Skeletal muscle cell (primary cell): Measurements from ENCODE around the gene JMJD4.
"Not testable (repeated sequence)": the region's sequence is repeated elsewhere in the genome, so short reads cannot be mapped to it uniquely, and the experiment has no call there.

Experiments
- DNase-seq: peaks from one replicate; pipeline ENCODE4 v3.0.0-alpha.2; 2010; ENCODE audit warnings: low read depth
- H3K4me3 ChIP-seq: 2 replicates; pipeline ENCODE4 v1.5.1; 2011; ENCODE audit warnings: low read depth, mild to moderate bottlenecking, control low read depth, low read length, moderate library complexity

JMJD4 gene

DNA sequence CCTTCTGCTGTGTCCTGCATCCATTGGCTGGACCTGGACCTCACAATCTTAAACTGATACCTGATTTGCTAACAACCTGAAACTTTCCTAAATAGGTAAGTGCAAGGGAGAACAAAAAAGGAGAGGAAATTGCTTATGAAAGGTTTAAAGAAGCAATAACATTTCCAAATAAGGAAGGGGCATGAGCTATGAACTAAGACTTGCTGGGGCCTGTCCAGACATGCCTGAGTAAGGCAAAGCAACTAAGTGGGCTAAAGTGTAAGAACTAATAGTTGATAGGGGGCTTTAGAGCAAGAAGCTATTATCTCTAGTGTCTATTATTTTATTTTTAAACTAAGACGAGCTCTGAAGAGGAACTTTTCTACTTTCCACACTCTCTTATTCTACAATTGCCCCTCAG, 11.6 kb downstream of the JMJD4 start:
- DNase-seq = no peak
- no peak overlapping the region for H3K4me3 ChIP-seq

DNA sequence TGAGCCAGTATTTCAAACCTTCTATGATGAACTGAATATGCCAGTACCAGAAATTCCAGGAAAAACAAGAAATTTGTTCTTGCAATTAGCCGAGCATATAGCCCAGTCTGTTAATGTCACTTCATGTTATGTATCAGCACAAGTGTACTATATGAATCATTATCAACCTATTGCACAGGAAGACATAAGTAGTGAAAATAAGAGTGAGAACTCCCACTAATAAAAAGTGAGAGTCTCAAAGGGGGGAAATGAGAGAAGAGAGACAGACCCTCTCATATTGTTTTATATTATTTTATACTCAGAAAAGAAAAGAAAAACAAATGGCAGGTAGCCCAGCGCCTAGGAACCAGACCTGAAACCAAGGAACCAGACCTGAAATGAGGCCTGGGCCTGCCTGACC, 16.2 kb downstream of the JMJD4 start:
- H3K4me3 ChIP-seq = no peak overlapping the region
- DNase-seq = no peak

- no peak for DNase-seq
- H3K4me3 ChIP-seq = no peak overlapping the region
Measured at GRCh38 chr1:227712648-227713047, 22.5 kb downstream of the JMJD4 start.

- H3K4me3 ChIP-seq = not testable (repeated sequence)
Measured at GRCh38 chr1:227710474-227710873, 24.6 kb downstream of the JMJD4 start.

GRCh38 chr1:227709451-227709850, 25.7 kb downstream of the JMJD4 start:
- H3K4me3 ChIP-seq = no peak overlapping the region
- DNase-seq = no peak

More at GRCh38 chr1:227710474-227710873, 24.6 kb downstream of the JMJD4 start:
- not testable (repeated sequence) for DNase-seq

- no peak for DNase-seq
Measured at GRCh38 chr1:227707846-227708245, 27.3 kb downstream of the JMJD4 start.

DNA sequence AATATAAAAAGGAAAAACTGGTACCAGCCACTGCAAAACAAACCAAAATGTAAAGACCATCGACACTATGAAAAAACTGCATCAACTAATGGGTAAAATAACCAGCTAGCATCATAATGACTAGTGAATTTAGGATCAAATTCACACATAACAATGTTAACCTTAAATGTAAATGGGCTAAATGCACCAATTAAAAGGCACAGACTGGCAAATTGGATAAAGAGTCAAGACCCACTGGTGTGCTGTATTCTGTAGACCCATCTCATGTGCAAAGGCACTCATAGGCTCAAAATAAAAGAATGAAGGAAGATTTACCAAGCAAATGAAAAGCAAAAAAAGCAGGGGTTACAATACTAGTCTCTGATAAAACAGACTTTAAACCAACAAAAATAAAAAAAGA, 33.5 kb downstream of the JMJD4 start:
- H3K4me3 ChIP-seq, DNase-seq: not testable (repeated sequence)

More at GRCh38 chr1:227707846-227708245, 27.3 kb downstream of the JMJD4 start:
- H3K4me3 ChIP-seq = no peak overlapping the region

GRCh38 chr1:227697321-227697864, 37.7 kb downstream of the JMJD4 start:
- DNase-seq = no peak
- no peak overlapping the region for H3K4me3 ChIP-seq

GRCh38 chr1:227685807-227686206, 49.3 kb downstream of the JMJD4 start:
- DNase-seq = no peak
- H3K4me3 ChIP-seq = no peak overlapping the region
